ENCODE data around the gene ADGRL1. TPM values are rescaled to one million over a fixed set of nuclear protein-coding genes. Genes with fewer than 3 reads are reported as not detected.

ADGRL1 gene
- total and polyA plus RNA-seq, 2 of the 8 experiments (the other 6 are each of a cell fraction or from before 2014, with no cell fraction given) = 95.6 to 112 TPM

DNA sequence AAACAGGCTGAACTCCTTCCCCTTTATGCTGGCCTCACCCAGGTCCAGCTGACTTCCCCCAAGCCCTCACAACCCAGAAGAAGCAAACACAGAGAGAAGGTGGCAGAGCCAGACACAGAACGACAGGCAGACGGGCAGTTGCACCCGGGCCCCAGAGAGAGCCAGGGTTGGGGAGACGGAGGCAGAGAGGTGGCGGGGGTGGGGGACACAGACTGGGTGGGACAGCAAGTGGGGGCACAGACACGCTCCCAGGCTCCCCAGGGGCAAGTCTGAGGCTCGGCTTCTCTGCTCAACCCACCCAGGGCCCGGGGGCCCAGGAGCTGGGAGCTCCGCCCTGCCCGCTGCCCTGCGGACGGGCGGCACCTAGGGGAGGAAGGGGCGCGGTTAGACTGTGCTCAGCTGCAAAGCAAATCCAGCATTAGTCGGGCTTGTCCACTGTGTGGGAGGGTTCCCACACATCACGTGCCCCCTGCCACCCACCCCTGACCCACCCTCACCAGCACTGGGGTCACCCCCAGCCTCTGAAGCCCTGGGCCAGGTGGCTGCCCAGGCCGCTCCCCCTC lies 38.3 kb downstream of the ADGRL1 start (continued):
- TF ChIP-seq, protein P1, sequence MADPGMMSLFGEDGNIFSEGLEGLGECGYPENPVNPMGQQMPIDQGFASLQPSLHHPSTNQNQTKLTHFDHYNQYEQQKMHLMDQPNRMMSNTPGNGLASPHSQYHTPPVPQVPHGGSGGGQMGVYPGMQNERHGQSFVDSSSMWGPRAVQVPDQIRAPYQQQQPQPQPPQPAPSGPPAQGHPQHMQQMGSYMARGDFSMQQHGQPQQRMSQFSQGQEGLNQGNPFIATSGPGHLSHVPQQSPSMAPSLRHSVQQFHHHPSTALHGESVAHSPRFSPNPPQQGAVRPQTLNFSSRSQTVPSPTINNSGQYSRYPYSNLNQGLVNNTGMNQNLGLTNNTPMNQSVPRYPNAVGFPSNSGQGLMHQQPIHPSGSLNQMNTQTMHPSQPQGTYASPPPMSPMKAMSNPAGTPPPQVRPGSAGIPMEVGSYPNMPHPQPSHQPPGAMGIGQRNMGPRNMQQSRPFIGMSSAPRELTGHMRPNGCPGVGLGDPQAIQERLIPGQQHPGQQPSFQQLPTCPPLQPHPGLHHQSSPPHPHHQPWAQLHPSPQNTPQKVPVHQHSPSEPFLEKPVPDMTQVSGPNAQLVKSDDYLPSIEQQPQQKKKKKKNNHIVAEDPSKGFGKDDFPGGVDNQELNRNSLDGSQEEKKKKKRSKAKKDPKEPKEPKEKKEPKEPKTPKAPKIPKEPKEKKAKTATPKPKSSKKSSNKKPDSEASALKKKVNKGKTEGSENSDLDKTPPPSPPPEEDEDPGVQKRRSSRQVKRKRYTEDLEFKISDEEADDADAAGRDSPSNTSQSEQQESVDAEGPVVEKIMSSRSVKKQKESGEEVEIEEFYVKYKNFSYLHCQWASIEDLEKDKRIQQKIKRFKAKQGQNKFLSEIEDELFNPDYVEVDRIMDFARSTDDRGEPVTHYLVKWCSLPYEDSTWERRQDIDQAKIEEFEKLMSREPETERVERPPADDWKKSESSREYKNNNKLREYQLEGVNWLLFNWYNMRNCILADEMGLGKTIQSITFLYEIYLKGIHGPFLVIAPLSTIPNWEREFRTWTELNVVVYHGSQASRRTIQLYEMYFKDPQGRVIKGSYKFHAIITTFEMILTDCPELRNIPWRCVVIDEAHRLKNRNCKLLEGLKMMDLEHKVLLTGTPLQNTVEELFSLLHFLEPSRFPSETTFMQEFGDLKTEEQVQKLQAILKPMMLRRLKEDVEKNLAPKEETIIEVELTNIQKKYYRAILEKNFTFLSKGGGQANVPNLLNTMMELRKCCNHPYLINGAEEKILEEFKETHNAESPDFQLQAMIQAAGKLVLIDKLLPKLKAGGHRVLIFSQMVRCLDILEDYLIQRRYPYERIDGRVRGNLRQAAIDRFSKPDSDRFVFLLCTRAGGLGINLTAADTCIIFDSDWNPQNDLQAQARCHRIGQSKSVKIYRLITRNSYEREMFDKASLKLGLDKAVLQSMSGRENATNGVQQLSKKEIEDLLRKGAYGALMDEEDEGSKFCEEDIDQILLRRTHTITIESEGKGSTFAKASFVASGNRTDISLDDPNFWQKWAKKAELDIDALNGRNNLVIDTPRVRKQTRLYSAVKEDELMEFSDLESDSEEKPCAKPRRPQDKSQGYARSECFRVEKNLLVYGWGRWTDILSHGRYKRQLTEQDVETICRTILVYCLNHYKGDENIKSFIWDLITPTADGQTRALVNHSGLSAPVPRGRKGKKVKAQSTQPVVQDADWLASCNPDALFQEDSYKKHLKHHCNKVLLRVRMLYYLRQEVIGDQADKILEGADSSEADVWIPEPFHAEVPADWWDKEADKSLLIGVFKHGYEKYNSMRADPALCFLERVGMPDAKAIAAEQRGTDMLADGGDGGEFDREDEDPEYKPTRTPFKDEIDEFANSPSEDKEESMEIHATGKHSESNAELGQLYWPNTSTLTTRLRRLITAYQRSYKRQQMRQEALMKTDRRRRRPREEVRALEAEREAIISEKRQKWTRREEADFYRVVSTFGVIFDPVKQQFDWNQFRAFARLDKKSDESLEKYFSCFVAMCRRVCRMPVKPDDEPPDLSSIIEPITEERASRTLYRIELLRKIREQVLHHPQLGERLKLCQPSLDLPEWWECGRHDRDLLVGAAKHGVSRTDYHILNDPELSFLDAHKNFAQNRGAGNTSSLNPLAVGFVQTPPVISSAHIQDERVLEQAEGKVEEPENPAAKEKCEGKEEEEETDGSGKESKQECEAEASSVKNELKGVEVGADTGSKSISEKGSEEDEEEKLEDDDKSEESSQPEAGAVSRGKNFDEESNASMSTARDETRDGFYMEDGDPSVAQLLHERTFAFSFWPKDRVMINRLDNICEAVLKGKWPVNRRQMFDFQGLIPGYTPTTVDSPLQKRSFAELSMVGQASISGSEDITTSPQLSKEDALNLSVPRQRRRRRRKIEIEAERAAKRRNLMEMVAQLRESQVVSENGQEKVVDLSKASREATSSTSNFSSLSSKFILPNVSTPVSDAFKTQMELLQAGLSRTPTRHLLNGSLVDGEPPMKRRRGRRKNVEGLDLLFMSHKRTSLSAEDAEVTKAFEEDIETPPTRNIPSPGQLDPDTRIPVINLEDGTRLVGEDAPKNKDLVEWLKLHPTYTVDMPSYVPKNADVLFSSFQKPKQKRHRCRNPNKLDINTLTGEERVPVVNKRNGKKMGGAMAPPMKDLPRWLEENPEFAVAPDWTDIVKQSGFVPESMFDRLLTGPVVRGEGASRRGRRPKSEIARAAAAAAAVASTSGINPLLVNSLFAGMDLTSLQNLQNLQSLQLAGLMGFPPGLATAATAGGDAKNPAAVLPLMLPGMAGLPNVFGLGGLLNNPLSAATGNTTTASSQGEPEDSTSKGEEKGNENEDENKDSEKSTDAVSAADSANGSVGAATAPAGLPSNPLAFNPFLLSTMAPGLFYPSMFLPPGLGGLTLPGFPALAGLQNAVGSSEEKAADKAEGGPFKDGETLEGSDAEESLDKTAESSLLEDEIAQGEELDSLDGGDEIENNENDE (IDR thresholded peaks at IDR 0.05; ENCODE audit: insufficient replicate concordance, low read length) = no peak
- no peak for TF ChIP-seq CHD1 (IDR thresholded peaks at IDR 0.05; ENCODE audit: low read depth, low read length)
- TF ChIP-seq CTBP2 (IDR thresholded peaks at IDR 0.05; ENCODE audit: borderline replicate concordance, insufficient read depth, insufficient read length, low read length) = no peak
- no peak for TF ChIP-seq SAP30 (IDR thresholded peaks at IDR 0.05; ENCODE audit: insufficient read depth, insufficient replicate concordance, low read length)
- no peak for TF ChIP-seq TAF1 (IDR thresholded peaks at IDR 0.05; ENCODE audit: low read depth, low read length)
- no peak for TF ChIP-seq GABPA (IDR thresholded peaks at IDR 0.05; ENCODE audit: borderline replicate concordance, insufficient read depth, low read length)
- no peak for TF ChIP-seq SRF (IDR thresholded peaks at IDR 0.05; ENCODE audit: low read depth, low read length)
- TF ChIP-seq HDAC2 (IDR thresholded peaks at IDR 0.05; ENCODE audit: borderline replicate concordance in 1 of 2, low read depth in 2 of 2, low read length in 2 of 2) = no peak
- no peak for TF ChIP-seq ZNF274 (IDR thresholded peaks at IDR 0.05; ENCODE audit: borderline replicate concordance, extremely low read depth, low read length)
- TF ChIP-seq HDAC6 (IDR thresholded peaks at IDR 0.05; ENCODE audit: low read depth, low read length) = no peak
- no peak for TF ChIP-seq YY1 (IDR thresholded peaks at IDR 0.05; ENCODE audit: low read depth, low read length)
